BE2C (cell line): ENCODE results near the gene NRAP.

Experiments
- DNase-seq: peaks from one replicate; pipeline ENCODE4 v3.0.0-alpha.2; 2020
- H3K27me3 ChIP-seq: fragments of 250-450 bp; sonication (Bioruptor Pico); 2 replicates; pipeline ENCODE4 v1.5.1; 2020; ENCODE audit warnings: mild to moderate bottlenecking
- H3K36me3 ChIP-seq: fragments of 250-450 bp; sonication (Bioruptor Pico); 2 replicates; pipeline ENCODE4 v1.5.1; 2020; ENCODE audit warnings: mild to moderate bottlenecking
- H3K4me1 ChIP-seq: fragments of 250-450 bp; sonication (Bioruptor Pico); 2 replicates; pipeline ENCODE4 v1.5.1; 2020
- H3K4me3 ChIP-seq: 2 replicates; pipeline ENCODE4 v1.5.1; 2011; ENCODE audit warnings: low read depth, low read length
- H3K9me3 ChIP-seq: fragments of 250-450 bp; sonication (Bioruptor Pico); 2 replicates; pipeline ENCODE4 v1.5.1; 2020
- TF ChIP-seq, protein P1 (sequence below): IDR thresholded peaks from 2 replicates; pipeline ENCODE4 v1.5.1; 2012; ENCODE audit warnings: mild to moderate bottlenecking, low read depth, low read length

The NRAP gene

GRCh38 chr10:113589201-113589770 is 74.6 kb downstream of the NRAP start:
- TF ChIP-seq, protein P1, sequence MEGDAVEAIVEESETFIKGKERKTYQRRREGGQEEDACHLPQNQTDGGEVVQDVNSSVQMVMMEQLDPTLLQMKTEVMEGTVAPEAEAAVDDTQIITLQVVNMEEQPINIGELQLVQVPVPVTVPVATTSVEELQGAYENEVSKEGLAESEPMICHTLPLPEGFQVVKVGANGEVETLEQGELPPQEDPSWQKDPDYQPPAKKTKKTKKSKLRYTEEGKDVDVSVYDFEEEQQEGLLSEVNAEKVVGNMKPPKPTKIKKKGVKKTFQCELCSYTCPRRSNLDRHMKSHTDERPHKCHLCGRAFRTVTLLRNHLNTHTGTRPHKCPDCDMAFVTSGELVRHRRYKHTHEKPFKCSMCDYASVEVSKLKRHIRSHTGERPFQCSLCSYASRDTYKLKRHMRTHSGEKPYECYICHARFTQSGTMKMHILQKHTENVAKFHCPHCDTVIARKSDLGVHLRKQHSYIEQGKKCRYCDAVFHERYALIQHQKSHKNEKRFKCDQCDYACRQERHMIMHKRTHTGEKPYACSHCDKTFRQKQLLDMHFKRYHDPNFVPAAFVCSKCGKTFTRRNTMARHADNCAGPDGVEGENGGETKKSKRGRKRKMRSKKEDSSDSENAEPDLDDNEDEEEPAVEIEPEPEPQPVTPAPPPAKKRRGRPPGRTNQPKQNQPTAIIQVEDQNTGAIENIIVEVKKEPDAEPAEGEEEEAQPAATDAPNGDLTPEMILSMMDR: no peak
- DNase-seq: no peak
- Histone ChIP-seq H3K4me1 (no peaks in the 10 kb centered on the region), H3K27me3 (no peaks in the 10 kb centered on the region), H3K4me3 (no peak overlapping the region), H3K36me3 (no peaks in the 10 kb centered on the region), H3K9me3 (no peaks in the 10 kb centered on the region)

- Histone ChIP-seq H3K4me1 (no peaks in the 10 kb centered on the region), H3K4me3 (no peak overlapping the region), H3K36me3 (no peaks in the 10 kb centered on the region), H3K9me3 (no peaks in the 10 kb centered on the region), H3K27me3 (no peaks in the 10 kb centered on the region)
- TF ChIP-seq, protein P1: no peak
- no peak for DNase-seq
Observed at GRCh38 chr10:113585949-113586348, 77.9 kb downstream of the NRAP start.

- TF ChIP-seq, protein P1: no peak
- no peak for DNase-seq
- Histone ChIP-seq H3K9me3 (no peaks in the 10 kb centered on the region), H3K27me3 (no peaks in the 10 kb centered on the region), H3K36me3 (no peaks in the 10 kb centered on the region), H3K4me3 (no peak overlapping the region), H3K4me1 (no peaks in the 10 kb centered on the region)
Observed at GRCh38 chr10:113583571-113583970, 80.3 kb downstream of the NRAP start.

- H3K27me3 ChIP-seq: no peaks in the 10 kb centered on the region
- TF ChIP-seq, protein P1: no peak
- no peaks in the 10 kb centered on the region for H3K4me1 ChIP-seq
- H3K4me3 ChIP-seq: no peak overlapping the region
- H3K9me3 ChIP-seq: no peaks in the 10 kb centered on the region
- H3K36me3 ChIP-seq: no peaks in the 10 kb centered on the region
- DNase-seq: no peak
Observed at GRCh38 chr10:113581092-113581491, 82.7 kb downstream of the NRAP start.

- TF ChIP-seq, protein P1: no peak
- Histone ChIP-seq H3K4me3 (no peak overlapping the region), H3K36me3 (no peaks in the 10 kb centered on the region), H3K4me1 (no peaks in the 10 kb centered on the region), H3K27me3 (no peaks in the 10 kb centered on the region), H3K9me3 (no peaks in the 10 kb centered on the region)
- no peak for DNase-seq
Observed at GRCh38 chr10:113578773-113579172, 85.1 kb downstream of the NRAP start.

- H3K9me3 ChIP-seq: no peaks in the 10 kb centered on the region
- H3K4me1 ChIP-seq: peaks cover 3% of the 10 kb centered on the region; the same call in 1 of the 2 replicates
- no peak overlapping the region for H3K4me3 ChIP-seq
- H3K36me3 ChIP-seq: no peaks in the 10 kb centered on the region
- no peaks in the 10 kb centered on the region for H3K27me3 ChIP-seq
- no peak for DNase-seq
- TF ChIP-seq, protein P1: no peak
Observed at GRCh38 chr10:113576852-113577251, 87.0 kb downstream of the NRAP start.
